Esophagus muscularis mucosa (tissue), 4 donors: ENCODE data around the gene KIRREL3. TPM values are rescaled to one million over a fixed set of nuclear protein-coding genes. Genes with fewer than 3 reads are reported as not detected.
A peak's percentile ranks its signal among the peaks of the same experiment; 100 is the strongest.
"Not testable (repeated sequence)": the region's sequence is repeated elsewhere in the genome, so short reads cannot be mapped to it uniquely, and the experiment has no call there.

Experiments
- DNase-seq: peaks from one replicate; pipeline ENCODE4 v3.0.0-alpha.2; 2017; ENCODE audit errors: extremely low spot score
- H3K27ac ChIP-seq, 4 donors: fragments of 200-600 bp; sonication (generic); replicated peaks in 1 of 4; 1 replicate in 3 of 4; 2 replicates in 1 of 4; pipeline ENCODE4 v1.5.1; 2016 to 2019; ENCODE audit warnings: mild to moderate bottlenecking in 1 of 4
- H3K27me3 ChIP-seq, 4 donors: fragments of 200-600 bp; sonication (generic); one replicate each; pipeline versions ENCODE4 v1.5.1 to v1.6.0; 2016 to 2019
- H3K36me3 ChIP-seq, 4 donors: fragments of 200-600 bp; sonication (generic); one replicate each; pipeline ENCODE4 v1.5.1; 2016 to 2019
- H3K4me1 ChIP-seq, 4 donors: fragments of 200-600 bp; sonication (generic); one replicate each; pipeline ENCODE4 v1.5.1; 2016 to 2019
- H3K4me3 ChIP-seq, 4 donors: fragments of 200-600 bp; sonication (generic); 1 replicate in 2 of 4; 2 replicates in 2 of 4; pipeline ENCODE4 v1.5.1; 2016 to 2019; ENCODE audit warnings: mild to moderate bottlenecking in 4 of 4, moderate library complexity in 1 of 4
- H3K9me3 ChIP-seq, 4 donors: fragments of 200-600 bp; sonication (generic); 1 replicate in 3 of 4; 2 replicates in 1 of 4; pipeline ENCODE4 v1.5.1; 2016 to 2019
- EP300 ChIP-seq: sonication (generic); formaldehyde crosslinking; IDR thresholded peaks from one replicate; pipeline ENCODE4 v1.6.1; 2017; ENCODE audit warnings: antibody characterized with exemption
- POLR2A ChIP-seq: fragments of 450-650 bp; IDR thresholded peaks from one replicate; pipeline ENCODE4 v1.6.1; 2017; ENCODE audit warnings: antibody characterized with exemption, moderate library complexity, mild to moderate bottlenecking, low read depth
- POLR2AphosphoS5 ChIP-seq, 2 donors: sonication (generic); formaldehyde crosslinking; IDR thresholded peaks; one replicate each; pipeline ENCODE4 v1.6.1; 2017; ENCODE audit warnings: antibody characterized with exemption in 2 of 2
- WGBS: methylation state at CpG from one replicate; pipeline ENCODE4 v1.1.5; 2018; 5-methylcytosine and 5-hydroxymethylcytosine counted together
- intact Hi-C: fragments of 100-400 bp; cut with DNase I; formaldehyde crosslinking; loops from one replicate; pipeline ENCODE4 v1.15.1; 2023
- total RNA-seq, 4 donors: library from RNA; depleted of rRNA; stranded (reverse); fragments of >200 nt; gene quantifications; one replicate each; pipeline versions ENCODE4 v1.1.0 to v1.2.1, GENCODE V29; 2016
- TF ChIP-seq, protein P1 (sequence below), 3 experiments: fragments of 200-600 bp in 2 of 3; fragments of 450-650 bp in 1 of 3; sonication (generic) in 2 of 3; IDR thresholded peaks; one replicate each; pipeline ENCODE4 v1.5.1; 2017 to 2019; ENCODE audit warnings: antibody characterized with exemption in 3 of 3, mild to moderate bottlenecking in 2 of 3, moderate library complexity in 1 of 3

The KIRREL3 gene
- total RNA-seq, 4 donors from 2014 or later, result 1.7 to 6.5 (median 3.1) TPM

DNA sequence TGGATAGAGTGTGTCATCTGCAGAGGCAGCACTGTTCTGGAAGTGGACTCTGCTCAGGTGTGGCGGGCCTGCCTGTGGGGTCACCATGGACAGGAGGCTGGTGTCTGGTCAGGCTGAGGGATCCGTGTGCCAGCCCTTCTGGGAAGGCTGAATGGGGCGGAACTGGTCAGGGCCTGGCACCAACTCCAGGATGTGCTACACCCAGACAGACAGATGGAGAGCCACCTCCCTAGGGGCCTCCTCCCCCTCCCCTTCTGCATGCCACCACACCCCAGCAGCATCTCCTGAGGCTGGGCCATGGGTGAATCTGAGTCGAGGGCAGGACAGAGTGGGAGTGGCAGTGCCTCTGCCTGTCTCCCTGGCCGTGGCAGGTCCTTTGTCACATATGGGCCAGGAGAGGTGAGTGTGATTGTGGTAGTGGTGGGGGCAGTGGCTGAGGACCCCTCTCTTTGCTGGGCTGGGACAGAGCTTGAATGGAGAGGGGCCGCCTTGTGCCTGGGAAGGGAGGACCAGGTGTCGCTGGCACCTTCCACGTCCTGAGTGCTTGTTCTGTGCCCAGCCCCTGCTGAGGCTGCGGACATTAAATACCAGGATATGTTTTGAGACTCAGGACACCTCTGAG, 616.0 kb downstream of the KIRREL3 start:
- Histone ChIP-seq H3K36me3 (peaks cover 0 to 4% (median 0%) of the 10 kb centered on the region in 4 donors), H3K27me3 (no peaks in the 10 kb centered on the region), H3K4me3 (no peak overlapping the region), H3K4me1 (peaks cover 19 to 44% (median 34%) of the 10 kb centered on the region in 4 donors), H3K9me3 (no peaks in the 10 kb centered on the region), H3K27ac (no peak overlapping the region)
- TF ChIP-seq POLR2AphosphoS5 (IDR thresholded peaks at IDR 0.05) (no peak), EP300 (no peak), POLR2A (no peak)
- TF ChIP-seq, protein P1, sequence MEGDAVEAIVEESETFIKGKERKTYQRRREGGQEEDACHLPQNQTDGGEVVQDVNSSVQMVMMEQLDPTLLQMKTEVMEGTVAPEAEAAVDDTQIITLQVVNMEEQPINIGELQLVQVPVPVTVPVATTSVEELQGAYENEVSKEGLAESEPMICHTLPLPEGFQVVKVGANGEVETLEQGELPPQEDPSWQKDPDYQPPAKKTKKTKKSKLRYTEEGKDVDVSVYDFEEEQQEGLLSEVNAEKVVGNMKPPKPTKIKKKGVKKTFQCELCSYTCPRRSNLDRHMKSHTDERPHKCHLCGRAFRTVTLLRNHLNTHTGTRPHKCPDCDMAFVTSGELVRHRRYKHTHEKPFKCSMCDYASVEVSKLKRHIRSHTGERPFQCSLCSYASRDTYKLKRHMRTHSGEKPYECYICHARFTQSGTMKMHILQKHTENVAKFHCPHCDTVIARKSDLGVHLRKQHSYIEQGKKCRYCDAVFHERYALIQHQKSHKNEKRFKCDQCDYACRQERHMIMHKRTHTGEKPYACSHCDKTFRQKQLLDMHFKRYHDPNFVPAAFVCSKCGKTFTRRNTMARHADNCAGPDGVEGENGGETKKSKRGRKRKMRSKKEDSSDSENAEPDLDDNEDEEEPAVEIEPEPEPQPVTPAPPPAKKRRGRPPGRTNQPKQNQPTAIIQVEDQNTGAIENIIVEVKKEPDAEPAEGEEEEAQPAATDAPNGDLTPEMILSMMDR (IDR thresholded peaks at IDR 0.05), result no peak
- intact Hi-C loops, result no loop called here
- DNase-seq, result no peak
- WGBS, result 96% methylated on average over 9 of the region's 9 CpGs

DNA sequence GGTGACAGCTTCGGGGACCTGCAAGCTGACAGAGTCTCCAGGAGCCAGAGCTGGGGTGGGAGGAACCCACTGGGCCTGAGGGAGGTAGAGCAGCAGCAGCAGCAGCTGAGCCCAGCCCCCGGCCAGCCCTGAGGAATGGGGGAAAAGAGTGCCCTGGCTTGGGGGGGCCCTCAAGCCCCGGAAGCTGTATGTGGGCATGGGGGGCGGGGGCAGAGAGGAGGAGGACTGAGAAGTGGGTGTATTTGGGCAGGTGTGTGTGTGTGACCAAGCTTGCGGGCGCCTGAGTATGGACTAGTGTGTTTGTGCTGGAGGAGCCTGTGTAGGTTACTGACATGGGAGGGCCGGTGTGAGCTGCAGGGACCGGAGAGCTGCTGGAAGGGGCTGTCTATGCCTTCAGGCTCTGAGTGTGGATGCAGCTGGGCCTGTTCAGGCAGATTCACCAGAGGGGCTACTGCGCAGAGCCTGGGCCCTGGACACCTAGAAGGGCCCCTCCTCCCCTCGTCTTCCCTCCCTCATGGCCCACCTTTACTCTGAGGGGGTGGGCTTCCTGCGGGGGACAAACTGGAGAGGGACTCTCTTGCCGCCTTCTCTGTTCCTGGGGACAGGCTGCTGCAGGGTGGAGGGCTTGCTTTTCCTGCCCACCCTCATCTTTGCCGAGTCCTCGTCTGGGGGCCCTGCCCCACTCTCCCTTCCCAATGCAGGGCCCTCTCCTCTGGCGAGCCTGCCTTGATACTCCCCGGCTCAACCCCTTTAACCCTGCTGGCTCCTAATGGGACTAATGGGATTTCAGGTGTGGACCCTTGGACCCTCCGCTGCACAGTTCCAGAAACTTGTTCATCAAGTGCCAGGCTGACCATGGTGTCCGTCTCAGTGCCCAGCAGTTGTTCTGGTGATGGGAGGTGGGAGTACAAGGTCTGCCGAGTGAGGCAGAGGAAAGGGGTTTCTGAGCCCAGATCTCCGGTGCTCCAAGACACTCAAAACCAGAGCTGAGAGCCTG, 616.9 kb downstream of the KIRREL3 start:
- H3K36me3 ChIP-seq, result peaks cover 0 to 4% (median 0%) of the 10 kb centered on the region in 4 donors
- TF ChIP-seq EP300, result no peak
- TF ChIP-seq, protein P1 (IDR thresholded peaks at IDR 0.05), result no peak
- TF ChIP-seq POLR2A, result no peak
- TF ChIP-seq POLR2AphosphoS5 (IDR thresholded peaks at IDR 0.05), result no peak
- DNase-seq, result no peak
- 83% methylated on average over 13 of the region's 20 CpGs for WGBS
- no peaks in the 10 kb centered on the region for H3K9me3 ChIP-seq
- intact Hi-C loops, result no loop called here
- H3K4me3 ChIP-seq, result no peak overlapping the region
- H3K27me3 ChIP-seq, result no peaks in the 10 kb centered on the region
- peaks cover 22 to 44% (median 34%) of the 10 kb centered on the region in 4 donors for H3K4me1 ChIP-seq
- H3K27ac ChIP-seq, result peak overlapping the region in 1 of 4 donors; percentile 40

DNA sequence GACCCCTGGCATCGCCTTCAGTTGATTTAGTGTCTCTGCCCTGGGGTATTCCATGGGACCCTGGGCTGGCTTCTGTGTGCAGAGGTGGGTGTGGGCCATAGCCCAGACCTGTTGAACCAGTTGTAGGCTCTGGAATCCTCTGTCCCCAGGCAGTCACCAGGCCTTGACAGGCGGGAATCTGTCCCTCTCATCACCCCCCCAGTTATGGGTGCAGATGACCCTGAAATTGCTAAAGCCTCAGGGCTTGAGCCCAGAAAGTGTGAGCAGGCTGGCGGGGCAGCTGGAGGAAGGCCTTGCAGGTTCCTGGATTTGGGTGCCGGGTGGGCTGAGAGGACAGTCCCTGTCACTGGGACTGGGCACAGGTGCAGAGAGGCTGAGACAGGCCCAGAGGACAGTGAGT, 617.9 kb downstream of the KIRREL3 start:
- DNase-seq, H3K36me3 ChIP-seq, H3K27me3 ChIP-seq, H3K9me3 ChIP-seq, H3K27ac ChIP-seq, intact Hi-C loops, H3K4me3 ChIP-seq: not testable (repeated sequence)
- peaks cover 22 to 40% (median 29%) of the 10 kb centered on the region in 4 donors for H3K4me1 ChIP-seq
- no CpG with 5 or more reads among the region's 4 CpGs for WGBS

DNA sequence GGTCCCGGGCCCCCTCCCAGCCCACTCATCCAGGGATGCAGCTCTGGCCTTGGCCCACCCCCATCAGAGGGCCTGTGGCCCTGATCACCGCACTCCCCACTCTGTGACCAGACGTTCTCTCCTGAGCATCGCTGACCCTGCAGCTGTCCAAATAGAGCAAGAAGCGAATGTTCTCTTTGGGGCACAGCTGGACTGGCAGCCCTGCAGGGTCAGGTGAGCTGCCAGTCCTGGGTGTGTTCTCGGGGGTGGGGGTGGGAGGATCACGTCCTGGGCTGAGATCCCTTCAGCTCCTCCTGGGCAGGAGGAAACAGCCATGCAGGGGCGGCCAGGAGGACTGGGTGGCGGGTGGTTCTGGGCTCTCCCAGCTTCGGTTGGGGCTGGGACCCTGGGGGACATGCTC, 618.6 kb downstream of the KIRREL3 start:
- DNase-seq, H3K27me3 ChIP-seq, H3K4me3 ChIP-seq, H3K27ac ChIP-seq, H3K36me3 ChIP-seq, H3K9me3 ChIP-seq, intact Hi-C loops: not testable (repeated sequence)
- peaks cover 16 to 33% (median 25%) of the 10 kb centered on the region in 4 donors for H3K4me1 ChIP-seq
- 74% methylated on average over 4 of the region's 10 CpGs for WGBS

DNA sequence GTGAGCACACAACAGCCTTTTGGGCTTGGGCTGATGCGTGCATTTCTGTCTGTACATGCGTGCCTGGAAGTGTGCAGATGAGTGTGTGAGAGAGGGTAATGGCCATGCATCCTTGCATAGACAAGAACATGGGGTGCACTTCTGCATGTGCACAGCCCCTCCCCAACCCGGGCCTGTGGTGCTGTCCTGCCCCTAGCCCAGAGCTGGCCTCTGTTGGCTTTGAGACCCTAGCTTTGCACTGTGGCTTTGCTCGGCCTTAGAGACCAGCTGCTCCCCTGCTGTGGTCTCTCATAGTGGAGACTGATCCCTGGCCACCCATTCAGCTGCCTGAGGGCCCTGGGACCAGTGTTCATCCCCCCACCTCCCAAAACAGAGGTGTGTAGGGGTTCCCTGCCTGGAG, 619.7 kb downstream of the KIRREL3 start:
- Histone ChIP-seq H3K4me1 (peaks cover 6 to 23% (median 15%) of the 10 kb centered on the region in 4 donors), H3K27ac (no peak overlapping the region), H3K9me3 (no peaks in the 10 kb centered on the region), H3K4me3 (no peak overlapping the region), H3K27me3 (no peaks in the 10 kb centered on the region), H3K36me3 (peaks cover 0 to 4% (median 0%) of the 10 kb centered on the region in 4 donors)
- intact Hi-C loops, result no loop called here
- WGBS, result 91% methylated on average over 4 of the region's 4 CpGs
- no peak for TF ChIP-seq POLR2A
- TF ChIP-seq EP300, result no peak
- TF ChIP-seq POLR2AphosphoS5 (IDR thresholded peaks at IDR 0.05), result no peak
- TF ChIP-seq, protein P1 (IDR thresholded peaks at IDR 0.05), result no peak
- DNase-seq, result no peak
